Measurements from ENCODE around the gene LTC4S. TPM values are rescaled to one million over a fixed set of nuclear protein-coding genes. Genes with fewer than 3 reads are reported as not detected.

LTC4S gene
- polyA plus RNA-seq, 1 donor from 2014 or later, result 5.9 TPM

GRCh38 chr5:179820483-179821297 lies 26.9 kb downstream of the LTC4S start, which contains the start of gene SQSTM1:
SQSTM1 (plus strand) TSS chr5:179820905; CDS start chr5:179820937, 32 bp downstream.
- Histone ChIP-seq H3K9me2 (ENCODE audit: insufficient read depth, low read length) (no peaks in the 10 kb centered on the region), H3K27ac (ENCODE audit: low read length) (peak within 1 kb of the TSS; percentile 80), H4K20me1 (ENCODE audit: insufficient read depth) (no peaks in the 10 kb centered on the region), H3K4me2 (ENCODE audit: low read length) (peak within 1 kb of the TSS; percentile 75), H3K4me3 (ENCODE audit: low read length) (peak within 1 kb of the TSS; percentile 99), H3K27me3 (ENCODE audit: insufficient read depth, low read depth, low read length) (peaks cover 4% of the 10 kb centered on the region), H3K9ac (ENCODE audit: low read length) (peak within 1 kb of the TSS; percentile 92), H3K79me2 (replicated peaks; ENCODE audit: insufficient read depth, low read length) (peaks cover 12% of the 10 kb centered on the region), H3K9me3 (ENCODE audit: low read length) (no peaks in the 10 kb centered on the region), H3F3A (ENCODE audit: insufficient read depth, low read length, poor library complexity, severe bottlenecking) (no peaks in the 10 kb centered on the region), H2AFZ (ENCODE audit: low read depth, low read length) (no peak within 1 kb of the TSS), H3K36me3 (ENCODE audit: insufficient read depth, low read length) (no peaks in the 10 kb centered on the region)
- peak; percentile 36 for TF ChIP-seq EP300 (conservative IDR thresholded peaks at IDR 0.05; ENCODE audit: poor library complexity, severe bottlenecking)
- TF ChIP-seq MXI1 (conservative IDR thresholded peaks at IDR 0.05; ENCODE audit: poor library complexity, severe bottlenecking), result peak; percentile 80
- no peak for TF ChIP-seq EZH2 (IDR thresholded peaks at IDR 0.05; ENCODE audit: borderline replicate concordance, insufficient read depth, low read length, poor library complexity, severe bottlenecking)
- TF ChIP-seq RAD21 (conservative IDR thresholded peaks at IDR 0.05), result peak; percentile 37
- TF ChIP-seq CTCF (IDR thresholded peaks at IDR 0.05; ENCODE audit: poor library complexity, severe bottlenecking), result peak; percentile 41
- TF ChIP-seq SMC3 (conservative IDR thresholded peaks at IDR 0.05; ENCODE audit: poor library complexity), result no peak
- peak; percentile 79 for TF ChIP-seq TAF1 (IDR thresholded peaks at IDR 0.05; ENCODE audit: low read depth)
- peak; percentile 87 for TF ChIP-seq REST (IDR thresholded peaks at IDR 0.05; ENCODE audit: borderline replicate concordance)
- TF ChIP-seq POLR2AphosphoS5 (IDR thresholded peaks at IDR 0.05), result peak; percentile 97

GRCh38 chr5:179821298-179822058 lies 27.7 kb downstream of the LTC4S start:
- no peak for TF ChIP-seq SMC3 (conservative IDR thresholded peaks at IDR 0.05; ENCODE audit: poor library complexity)
- no peak for TF ChIP-seq MXI1 (conservative IDR thresholded peaks at IDR 0.05; ENCODE audit: poor library complexity, severe bottlenecking)
- TF ChIP-seq POLR2AphosphoS5 (IDR thresholded peaks at IDR 0.05), result peak; percentile 63
- no peak for TF ChIP-seq TAF1 (IDR thresholded peaks at IDR 0.05; ENCODE audit: low read depth)
- peak; percentile 22 for TF ChIP-seq CTCF (IDR thresholded peaks at IDR 0.05; ENCODE audit: poor library complexity, severe bottlenecking)
- Histone ChIP-seq H3K4me2 (ENCODE audit: low read length) (peak overlapping the region; percentile 75), H3K9ac (ENCODE audit: low read length) (peak overlapping the region; percentile 92), H3K9me3 (ENCODE audit: low read length) (no peaks in the 10 kb centered on the region), H3K27ac (ENCODE audit: low read length) (peak overlapping the region; percentile 80), H2AFZ (ENCODE audit: low read depth, low read length) (no peak overlapping the region), H3F3A (ENCODE audit: insufficient read depth, low read length, poor library complexity, severe bottlenecking) (no peaks in the 10 kb centered on the region), H3K36me3 (ENCODE audit: insufficient read depth, low read length) (no peaks in the 10 kb centered on the region), H4K20me1 (ENCODE audit: insufficient read depth) (no peaks in the 10 kb centered on the region), H3K79me2 (replicated peaks; ENCODE audit: insufficient read depth, low read length) (peaks cover 12% of the 10 kb centered on the region), H3K27me3 (ENCODE audit: insufficient read depth, low read depth, low read length) (peaks cover 4% of the 10 kb centered on the region), H3K4me3 (ENCODE audit: low read length) (peak overlapping the region; percentile 99), H3K9me2 (ENCODE audit: insufficient read depth, low read length) (no peaks in the 10 kb centered on the region)

Measured in neural cell (in vitro differentiated cells).